ENCODE results near the gene KCNH5. TPM values are rescaled to one million over a fixed set of nuclear protein-coding genes. Genes with fewer than 3 reads are reported as not detected.

KCNH5 gene
- total and polyA plus RNA-seq, 9 of the 15 experiments (the other 6 are each of a cell fraction or from before 2014, with no cell fraction given), result 1.1 to 2.4 (median 1.4) TPM

- no peaks in the 10 kb centered on the region for H4K20me1 ChIP-seq (replicated peaks; ENCODE audit: control insufficient read depth, insufficient read depth, low read length)
- no peaks in the 10 kb centered on the region for H3K9me3 ChIP-seq (replicated peaks; ENCODE audit: control insufficient read depth, insufficient read depth, low read depth, low read length)
- no peak for ATAC-seq
- no peaks in the 10 kb centered on the region for H3K79me2 ChIP-seq (ENCODE audit: control insufficient read depth, insufficient read depth, low read length)
- intact Hi-C loops (cut with micrococcal nuclease) (no loop called here), in situ Hi-C loops (cut with MboI) (no loop called here)
- 0% methylated on average over 1 of the region's 1 CpG for WGBS (ENCODE audit: insufficient coverage, low coverage, missing lambda C conversion rate)
- H3K9ac ChIP-seq (ENCODE audit: insufficient read depth in 1 of 2, low read depth in 2 of 2, low read length in 2 of 2), result no peak overlapping the region
- no peaks in the 10 kb centered on the region for H3K4me1 ChIP-seq (replicated peaks in 1 of 2; ENCODE audit: control insufficient read depth in 2 of 2, insufficient read depth in 2 of 2, low read length in 2 of 2)
- ChIA-PET POLR2A (no interaction called here), CTCF (ENCODE audit: low intra/inter-chr PET ratio) (no interaction called here)
- no peaks in the 10 kb centered on the region for H3K9me1 ChIP-seq (ENCODE audit: control insufficient read depth, insufficient read depth, low read length)
- FAIRE-seq, result no peak
- BruUV-seq (replicated peaks), result no TSS peak
- H3K36me3 ChIP-seq (ENCODE audit: control insufficient read depth, insufficient read depth, low read length), result no peaks in the 10 kb centered on the region
- TF ChIP-seq CEBPB (tag; IDR thresholded peaks at IDR 0.05) (0 out of 2 replicates have a peak, but pooled peaks have one; percentile 13), CEBPG (CRISPR knock-in tag; IDR thresholded peaks at IDR 0.05) (no peak), CEBPG (tag; conservative IDR thresholded peaks at IDR 0.05 in 1 of 2, IDR thresholded peaks at IDR 0.05 in 1 of 2) (peak in 1 of 2 experiments; percentile 45; a peak in 2 of 4 replicates)
- TF ChIP-seq, protein P1, sequence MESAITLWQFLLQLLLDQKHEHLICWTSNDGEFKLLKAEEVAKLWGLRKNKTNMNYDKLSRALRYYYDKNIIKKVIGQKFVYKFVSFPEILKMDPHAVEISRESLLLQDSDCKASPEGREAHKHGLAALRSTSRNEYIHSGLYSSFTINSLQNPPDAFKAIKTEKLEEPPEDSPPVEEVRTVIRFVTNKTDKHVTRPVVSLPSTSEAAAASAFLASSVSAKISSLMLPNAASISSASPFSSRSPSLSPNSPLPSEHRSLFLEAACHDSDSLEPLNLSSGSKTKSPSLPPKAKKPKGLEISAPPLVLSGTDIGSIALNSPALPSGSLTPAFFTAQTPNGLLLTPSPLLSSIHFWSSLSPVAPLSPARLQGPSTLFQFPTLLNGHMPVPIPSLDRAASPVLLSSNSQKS (CRISPR knock-in tag; IDR thresholded peaks at IDR 0.05), result no peak
- H3K27me3 ChIP-seq (ENCODE audit: control insufficient read depth in 2 of 2, insufficient read depth in 2 of 2, low read length in 2 of 2), result no peaks in the 10 kb centered on the region
- no peak for DNase-seq (ENCODE audit: extremely low read depth in 1 of 4, low spot score in 3 of 4)
- H3K27ac ChIP-seq (ENCODE audit: extremely low read depth, low read depth, low read length), result no peak overlapping the region
- no peak overlapping the region for H3K4me2 ChIP-seq (ENCODE audit: insufficient read depth, low read length)
- no peak overlapping the region for H2AFZ ChIP-seq (ENCODE audit: low read depth, low read length)
- H3K4me3 ChIP-seq, result no peak overlapping the region
Observed at GRCh38 chr14:63078569-63078968, 33.3 kb upstream of the KCNH5 start.

- intact Hi-C loops (cut with micrococcal nuclease), result no loop called here
- no peaks in the 10 kb centered on the region for H4K20me1 ChIP-seq (replicated peaks; ENCODE audit: control insufficient read depth, insufficient read depth, low read length)
- TF ChIP-seq, protein P1 (CRISPR knock-in tag; IDR thresholded peaks at IDR 0.05), result no peak
- no peak for TF ChIP-seq THRA (IDR thresholded peaks at IDR 0.05)
- no peak for TF ChIP-seq ZKSCAN3 (CRISPR knock-in tag; IDR thresholded peaks at IDR 0.05)
- no peak for TF ChIP-seq MECOM (CRISPR knock-in tag; IDR thresholded peaks at IDR 0.05)
- no peak for TF ChIP-seq POU5F1 (IDR thresholded peaks at IDR 0.05; ENCODE audit: borderline replicate concordance, low read depth, low read length, partially characterized antibody)
- no peak for TF ChIP-seq ZNF24 (IDR thresholded peaks at IDR 0.05)
- ATAC-seq (no peak), DNase-seq (ENCODE audit: extremely low read depth in 1 of 4, low spot score in 3 of 4) (no peak), FAIRE-seq (no peak)
- H3K79me2 ChIP-seq (ENCODE audit: control insufficient read depth, insufficient read depth, low read length), result no peaks in the 10 kb centered on the region
- in situ Hi-C loops (cut with MboI), result no loop called here
- ChIA-PET CTCF (ENCODE audit: low intra/inter-chr PET ratio) (no interaction called here), POLR2A (no interaction called here)
- H3K27me3 ChIP-seq (ENCODE audit: control insufficient read depth in 2 of 2, insufficient read depth in 2 of 2, low read length in 2 of 2), result no peaks in the 10 kb centered on the region
- H3K9me3 ChIP-seq (replicated peaks; ENCODE audit: control insufficient read depth, insufficient read depth, low read depth, low read length), result no peaks in the 10 kb centered on the region
- no peak overlapping the region for H3K4me2 ChIP-seq (ENCODE audit: insufficient read depth, low read length)
- no peaks in the 10 kb centered on the region for H3K4me1 ChIP-seq (replicated peaks in 1 of 2; ENCODE audit: control insufficient read depth in 2 of 2, insufficient read depth in 2 of 2, low read length in 2 of 2)
- H3K9ac ChIP-seq (ENCODE audit: insufficient read depth in 1 of 2, low read depth in 2 of 2, low read length in 2 of 2), result no peak overlapping the region
- no peak overlapping the region for H3K4me3 ChIP-seq
- no peaks in the 10 kb centered on the region for H3K9me1 ChIP-seq (ENCODE audit: control insufficient read depth, insufficient read depth, low read length)
- H2AFZ ChIP-seq (ENCODE audit: low read depth, low read length), result no peak overlapping the region
- H3K36me3 ChIP-seq (ENCODE audit: control insufficient read depth, insufficient read depth, low read length), result no peaks in the 10 kb centered on the region
- no TSS peak for BruUV-seq (replicated peaks)
- no peak overlapping the region for H3K27ac ChIP-seq (ENCODE audit: extremely low read depth, low read depth, low read length)
Observed at GRCh38 chr14:63076488-63076887, 31.2 kb upstream of the KCNH5 start.
